ENCODE measurements around the gene UROC1. TPM values are rescaled to one million over a fixed set of nuclear protein-coding genes. Genes with fewer than 3 reads are reported as not detected.

Gene UROC1
- total and polyA plus RNA-seq, 2 experiments from 2014 or later: not detected

GRCh38 chr3:126432361-126433104 lies 85.0 kb downstream of the UROC1 start (continued):
- no peak for TF ChIP-seq ZNF462 (CRISPR knock-in tag; IDR thresholded peaks at IDR 0.05)
- TF ChIP-seq EZH2phosphoT487 (IDR thresholded peaks at IDR 0.05; ENCODE audit: unreplicated experiment): no peak
- TF ChIP-seq EZH2 (IDR thresholded peaks at IDR 0.05; ENCODE audit: low read depth, unreplicated experiment): no peak
- TF ChIP-seq ZNF114 (CRISPR knock-in tag; IDR thresholded peaks at IDR 0.05): no peak
- no peak for TF ChIP-seq STAT1 (IDR thresholded peaks at IDR 0.05; ENCODE audit: unreplicated experiment)

Small RNA genes lying within 50 kb of the gene (small RNA-seq; reads per million reads assigned to genes)
- not detected for gene RNA5SP138 (ENCODE audit: low replicate concordance)

Other genes with a start within 250 kb of the UROC1 start
- 14.0 and 19.8 TPM in 2 replicates for gene KLF15, start 160.4 kb downstream of the UROC1 start, total RNA-seq (2014; rRNA removed; shearing (Covaris generic))
- gene KLF15, start 160.4 kb downstream of the UROC1 start, polyA plus RNA-seq (2016; fragmentation: Nextera tagmentation; extraction: Ambion mirVana): 3.3 and 3.5 TPM in 2 replicates
- gene CFAP100, start 122.9 kb downstream of the UROC1 start, total RNA-seq (2014; rRNA removed; shearing (Covaris generic)): 0.07 TPM in 1 of 2 replicates, not detected in the other
- gene CFAP100, start 122.9 kb downstream of the UROC1 start, polyA plus RNA-seq (2016; fragmentation: Nextera tagmentation; extraction: Ambion mirVana): not detected in 2 replicates
- gene ZXDC, start 41.9 kb downstream of the UROC1 start, total RNA-seq (2014; rRNA removed; shearing (Covaris generic)): 43.5 and 45.1 TPM in 2 replicates
- 5.7 and 6.5 TPM in 2 replicates for gene ZXDC, start 41.9 kb downstream of the UROC1 start, polyA plus RNA-seq (2016; fragmentation: Nextera tagmentation; extraction: Ambion mirVana)
- 8.4 TPM in 2 replicates for gene CHST13, start 6.4 kb upstream of the UROC1 start, total RNA-seq (2014; rRNA removed; shearing (Covaris generic))
- 3.7 and 4.0 TPM in 2 replicates for gene CHST13, start 6.4 kb upstream of the UROC1 start, polyA plus RNA-seq (2016; fragmentation: Nextera tagmentation; extraction: Ambion mirVana)
- gene C3orf22, start 41.2 kb upstream of the UROC1 start, total RNA-seq (2014; rRNA removed; shearing (Covaris generic)): not detected in 2 replicates
- gene C3orf22, start 41.2 kb upstream of the UROC1 start, polyA plus RNA-seq (2016; fragmentation: Nextera tagmentation; extraction: Ambion mirVana): not detected in 2 replicates
- 4.0 and 4.1 TPM in 2 replicates for gene TXNRD3, start 137.4 kb upstream of the UROC1 start, total RNA-seq (2014; rRNA removed; shearing (Covaris generic))
- 1.8 and 3.0 TPM in 2 replicates for gene TXNRD3, start 137.4 kb upstream of the UROC1 start, polyA plus RNA-seq (2016; fragmentation: Nextera tagmentation; extraction: Ambion mirVana)
- gene CHCHD6, start 186.5 kb upstream of the UROC1 start, total RNA-seq (2014; rRNA removed; shearing (Covaris generic)): 27.1 and 28.8 TPM in 2 replicates
- gene CHCHD6, start 186.5 kb upstream of the UROC1 start, polyA plus RNA-seq (2016; fragmentation: Nextera tagmentation; extraction: Ambion mirVana): 42.9 and 43.0 TPM in 2 replicates